K562 (cell line): ENCODE data around the gene RAE1. TPM values are rescaled to one million over a fixed set of nuclear protein-coding genes. Genes with fewer than 3 reads are reported as not detected.

Experiments
- ATAC-seq: fragments of 200-7000 bp; cut with Tn5 transposase; 3 replicates; pipeline ENCODE4 v1.9.1; 2020; ENCODE audit warnings: moderate library complexity
- BruUV-seq: library from RNA; stranded (reverse); fragments of 400-500 nt; replicated peaks from 2 replicates; lab custom pipeline; 2021; lab: Mats Ljungman, UMichigan
- CTCF ChIA-PET: fragments of 300-600 bp; formaldehyde crosslinking; extraction: SDS; loops from one replicate; lab custom pipeline; 2021; ENCODE audit warnings: low intra/inter-chr PET ratio; lab: Yijun Ruan, JAX
- POLR2A ChIA-PET: fragments of 300-600, 350-650 bp; sonication (Branson Sonifier 250); formaldehyde crosslinking; extraction: SDS; loops from one replicate; lab custom pipeline; 2021; ENCODE audit warnings: antibody characterized with exemption, inconsistent platforms; lab: Yijun Ruan, JAX
- DNase-seq, 4 experiments: peaks; one replicate each; pipeline versions ENCODE4 v3.0.0 to v3.0.0-alpha.2; 2011 to 2018; ENCODE audit warnings: low spot score in 3 of 4, mixed read lengths in 3 of 4; ENCODE audit errors: extremely low read depth in 1 of 4
- FAIRE-seq: peaks from 2 replicates; lab custom pipeline; 2011; peaks lifted over from hg19 to GRCh38; lab: Jason Lieb, UNC
- H2AFZ ChIP-seq: 2 replicates; pipeline ENCODE4 v1.6.0; 2011; ENCODE audit warnings: low read depth, low read length, control low read depth, inconsistent platforms
- H3K27ac ChIP-seq: fragments of 200-600 bp; 3 replicates; pipeline ENCODE4 v1.8.0; 2011; ENCODE audit warnings: low read depth, mild to moderate bottlenecking, control low read depth, inconsistent platforms, low read length, moderate library complexity, mixed read lengths; ENCODE audit errors: extremely low read depth
- H3K27me3 ChIP-seq, 2 experiments: fragments of 300-600 bp in 1 of 2; 2 replicates in 1 of 2; 3 replicates in 1 of 2; pipeline versions ENCODE4 v1.6.0 to v1.8.0; 2011; ENCODE audit warnings: inconsistent platforms in 2 of 2, low read length in 2 of 2, mild to moderate bottlenecking in 1 of 2, mixed read lengths in 1 of 2, moderate library complexity in 1 of 2; ENCODE audit not compliant: control insufficient read depth in 2 of 2, insufficient read depth in 2 of 2
- H3K36me3 ChIP-seq: fragments of 300-600 bp; 3 replicates; pipeline ENCODE4 v1.8.0; 2011; ENCODE audit warnings: mild to moderate bottlenecking, low read length, inconsistent platforms; ENCODE audit not compliant: control insufficient read depth, insufficient read depth
- H3K4me1 ChIP-seq, 2 experiments: fragments of 200-600 bp in 1 of 2; replicated peaks in 1 of 2; 2 replicates in 1 of 2; 3 replicates in 1 of 2; pipeline versions ENCODE4 v1.5.1 to v1.8.0; 2011; ENCODE audit warnings: inconsistent platforms in 2 of 2, low read length in 2 of 2, mild to moderate bottlenecking in 1 of 2, mixed read lengths in 1 of 2, moderate library complexity in 1 of 2; ENCODE audit not compliant: control insufficient read depth in 2 of 2, insufficient read depth in 2 of 2
- H3K4me2 ChIP-seq: 2 replicates; pipeline ENCODE4 v1.6.1; 2011; ENCODE audit warnings: low read length, control low read depth, inconsistent platforms, mixed read lengths; ENCODE audit not compliant: insufficient read depth
- H3K4me3 ChIP-seq: fragments of 200-600 bp; sonication (generic), shearing (Covaris generic); 2 replicates; pipeline ENCODE4 v1.5.1; 2016; ENCODE audit warnings: control low read depth, inconsistent platforms
- H3K79me2 ChIP-seq: fragments of 200-600 bp; 3 replicates; pipeline ENCODE4 v1.8.0; 2011; ENCODE audit warnings: low read length, inconsistent platforms; ENCODE audit not compliant: control insufficient read depth, insufficient read depth
- H3K9ac ChIP-seq, 2 experiments: 2 replicates each; pipeline versions ENCODE4 v1.6.0 to v1.6.1; 2011; ENCODE audit warnings: low read depth in 2 of 2, low read length in 2 of 2, control low read depth in 1 of 2, inconsistent platforms in 1 of 2, mild to moderate bottlenecking in 1 of 2, mixed read lengths in 1 of 2; ENCODE audit not compliant: insufficient read depth in 1 of 2
- H3K9me1 ChIP-seq: one replicate; pipeline ENCODE4 v1.6.0; 2011; ENCODE audit warnings: inconsistent platforms, mild to moderate bottlenecking, low read length, moderate library complexity; ENCODE audit not compliant: control insufficient read depth, insufficient read depth
- H3K9me3 ChIP-seq: replicated peaks from 2 replicates; pipeline ENCODE4 v1.5.1; 2011; ENCODE audit warnings: low read depth, low read length, inconsistent platforms; ENCODE audit not compliant: control insufficient read depth, insufficient read depth
- H4K20me1 ChIP-seq: replicated peaks from 2 replicates; pipeline ENCODE4 v1.6.1; 2011; ENCODE audit warnings: low read length, inconsistent platforms, mixed read lengths; ENCODE audit not compliant: control insufficient read depth, insufficient read depth
- NR3C1 ChIP-seq: sonication (generic); formaldehyde crosslinking; IDR thresholded peaks from 2 replicates; pipeline ENCODE4 v1.8.1; 2022; ENCODE audit warnings: missing genetic modification reagents
- SMARCA4 ChIP-seq: fragments of 450-650 bp; IDR thresholded peaks from 2 replicates; pipeline ENCODE4 v1.6.1; 2016
- TEAD1 ChIP-seq, 2 experiments: fragments of 450-650 bp in 1 of 2; sonication (generic) in 1 of 2; formaldehyde crosslinking; IDR thresholded peaks; 2 replicates each; pipeline versions ENCODE4 v1.4.0 to v1.8.0; 2020 to 2022; ENCODE audit warnings: mild to moderate bottlenecking in 2 of 2, missing genetic modification reagents in 1 of 2
- ZNF408 ChIP-seq: fragments of 250-450 bp; sonication (Bioruptor Pico); IDR thresholded peaks from 2 replicates; pipeline ENCODE4 v1.4.0; 2020; ENCODE audit warnings: low read depth, mild to moderate bottlenecking, moderate library complexity
- WGBS: fragments of 100-300 bp; shearing (Covaris generic); methylation state at CpG from one replicate; pipeline ENCODE4 v1.1.6; 2016; ENCODE audit warnings: low coverage, mixed read lengths; ENCODE audit not compliant: insufficient coverage; ENCODE audit errors: missing lambda C conversion rate; 5-methylcytosine and 5-hydroxymethylcytosine counted together
- in situ Hi-C: fragments of 300-500 bp; cut with MboI; formaldehyde crosslinking; loops from 4 replicates; pipeline ENCODE4 v1.15.0; 2018; ENCODE audit warnings: inconsistent platforms, mixed read lengths
- intact Hi-C: fragments of 100-400 bp; cut with micrococcal nuclease; formaldehyde crosslinking; loops from 2 replicates; pipeline ENCODE4 v1.14.2; 2022
- polyA plus RNA-seq, 8 experiments: library from polyadenylated mRNA; depleted of rRNA in 4 of 8; stranded (reverse) in 5 of 8; unstranded in 3 of 8; fragments of >200 nt; fragmentation: Nextera tagmentation in 2 of 8; fragmentation: Illumina TruSeq in 1 of 8; extraction: Ambion mirVana in 2 of 8; extraction: Trizol in 1 of 8; gene quantifications; 2 replicates each; pipeline versions ENCODE4 v1.2.1 to v1.2.3, GENCODE V29; 2011 to 2014; ENCODE audit warnings: inconsistent platforms in 1 of 8, missing spikeins in 1 of 8
- total RNA-seq, 7 experiments: library from RNA; depleted of rRNA in 6 of 7; stranded (reverse); fragments of >200 nt in 6 of 7; fragmentation: Illumina TruSeq in 2 of 7; extraction: Trizol in 2 of 7; gene quantifications; 2 replicates each; pipeline versions ENCODE4 v1.2.1 to v1.2.3, GENCODE V29; 2011 to 2021; ENCODE audit warnings: low replicate concordance in 1 of 7
- TF ChIP-seq, protein P1 (sequence below), 2 experiments: fragments of 200-800 bp in 1 of 2; sonication (Bioruptor generic) in 1 of 2; sonication (generic) in 1 of 2; formaldehyde crosslinking in 1 of 2; IDR thresholded peaks in 1 of 2; conservative IDR thresholded peaks in 1 of 2; 2 replicates each; pipeline versions ENCODE4 v1.5.0 to v1.6.1; 2016 to 2020; ENCODE audit warnings: missing compliant biosample characterization in 1 of 2, missing genetic modification characterization in 1 of 2, missing genetic modification reagents in 1 of 2
- TF ChIP-seq, protein P2 (sequence below): fragments of 250-450 bp; sonication (Bioruptor Pico); IDR thresholded peaks from 2 replicates; pipeline ENCODE4 v1.5.0; 2021; ENCODE audit warnings: mild to moderate bottlenecking, moderate library complexity

Gene RAE1
- total and polyA plus RNA-seq, 9 of the 15 experiments (the other 6 are each of a cell fraction or from before 2014, with no cell fraction given) = 33.7 to 248 (median 77.7) TPM

DNA sequence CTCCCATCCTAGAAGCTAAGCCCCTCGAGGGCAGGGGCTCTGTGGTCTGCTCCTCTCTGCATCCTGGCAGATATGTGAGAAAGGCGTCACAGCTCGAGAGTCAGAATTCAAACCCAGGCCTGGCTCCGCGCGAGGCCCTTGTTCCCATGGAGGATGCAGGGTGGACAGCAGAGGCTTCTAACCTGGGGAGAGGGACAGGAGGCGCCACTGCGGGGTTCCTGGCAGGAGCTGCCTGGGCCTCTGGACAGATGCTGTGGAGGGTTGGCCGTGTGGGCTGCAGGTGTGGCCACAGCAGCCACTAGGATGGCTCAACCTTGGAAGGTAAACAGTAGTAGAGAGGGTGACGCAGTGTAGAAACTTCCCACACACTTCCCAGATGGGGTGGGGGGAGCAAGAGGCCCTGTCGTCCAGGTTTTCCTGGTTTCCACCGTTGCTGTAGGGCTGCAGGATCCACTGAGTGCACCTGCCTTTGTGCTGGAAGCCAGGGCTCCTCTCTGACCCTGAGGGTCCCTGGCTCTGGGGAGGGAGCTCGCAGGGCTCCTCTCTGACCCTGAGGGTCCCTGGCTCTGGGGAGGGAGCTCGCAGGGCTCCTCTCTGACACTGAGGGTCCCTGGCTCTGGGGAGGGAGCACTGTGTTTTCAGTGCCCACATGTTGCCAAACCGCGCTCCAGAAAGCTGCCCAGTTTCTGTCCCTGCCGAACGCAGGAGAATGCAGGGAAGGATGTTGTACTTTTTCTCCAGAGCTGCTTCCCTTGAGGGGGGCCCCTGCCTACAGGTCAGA is 54.4 kb downstream of the RAE1 start:
- Histone ChIP-seq H3K9me3 (no peaks in the 10 kb centered on the region), H3K79me2 (peaks cover 24% of the 10 kb centered on the region), H3K4me3 (no peak overlapping the region), H3K27ac (no peak overlapping the region), H3K4me1 (peaks cover 24 to 63% of the 10 kb centered on the region in 2 experiments), H3K36me3 (peaks cover 89% of the 10 kb centered on the region; the same call in 2 of the 3 replicates), H3K9me1 (peaks cover 3% of the 10 kb centered on the region), H2AFZ (no peak overlapping the region), H3K4me2 (no peak overlapping the region), H4K20me1 (peaks cover 25% of the 10 kb centered on the region), H3K9ac (peak overlapping the region in 1 of 2 experiments; percentile 56; a peak in 1 of 4 replicates), H3K27me3 (no peaks in the 10 kb centered on the region)
- 93% methylated on average over 16 of the region's 18 CpGs for WGBS
- in situ Hi-C loops (no loop called here), intact Hi-C loops (no loop called here)
- TF ChIP-seq SMARCA4 (no peak), TEAD1 (CRISPR knock-in tag; IDR thresholded peaks at IDR 0.05) (no peak), NR3C1 (CRISPR knock-in tag) (no peak), ZNF408 (CRISPR knock-in tag) (no peak)
- TF ChIP-seq, protein P1, sequence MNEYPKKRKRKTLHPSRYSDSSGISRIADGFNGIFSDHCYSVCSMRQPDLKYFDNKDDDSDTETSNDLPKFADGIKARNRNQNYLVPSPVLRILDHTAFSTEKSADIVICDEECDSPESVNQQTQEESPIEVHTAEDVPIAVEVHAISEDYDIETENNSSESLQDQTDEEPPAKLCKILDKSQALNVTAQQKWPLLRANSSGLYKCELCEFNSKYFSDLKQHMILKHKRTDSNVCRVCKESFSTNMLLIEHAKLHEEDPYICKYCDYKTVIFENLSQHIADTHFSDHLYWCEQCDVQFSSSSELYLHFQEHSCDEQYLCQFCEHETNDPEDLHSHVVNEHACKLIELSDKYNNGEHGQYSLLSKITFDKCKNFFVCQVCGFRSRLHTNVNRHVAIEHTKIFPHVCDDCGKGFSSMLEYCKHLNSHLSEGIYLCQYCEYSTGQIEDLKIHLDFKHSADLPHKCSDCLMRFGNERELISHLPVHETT (CRISPR knock-in tag; conservative IDR thresholded peaks at IDR 0.05 in 1 of 2, IDR thresholded peaks at IDR 0.05 in 1 of 2) = no peak
- TF ChIP-seq, protein P2, sequence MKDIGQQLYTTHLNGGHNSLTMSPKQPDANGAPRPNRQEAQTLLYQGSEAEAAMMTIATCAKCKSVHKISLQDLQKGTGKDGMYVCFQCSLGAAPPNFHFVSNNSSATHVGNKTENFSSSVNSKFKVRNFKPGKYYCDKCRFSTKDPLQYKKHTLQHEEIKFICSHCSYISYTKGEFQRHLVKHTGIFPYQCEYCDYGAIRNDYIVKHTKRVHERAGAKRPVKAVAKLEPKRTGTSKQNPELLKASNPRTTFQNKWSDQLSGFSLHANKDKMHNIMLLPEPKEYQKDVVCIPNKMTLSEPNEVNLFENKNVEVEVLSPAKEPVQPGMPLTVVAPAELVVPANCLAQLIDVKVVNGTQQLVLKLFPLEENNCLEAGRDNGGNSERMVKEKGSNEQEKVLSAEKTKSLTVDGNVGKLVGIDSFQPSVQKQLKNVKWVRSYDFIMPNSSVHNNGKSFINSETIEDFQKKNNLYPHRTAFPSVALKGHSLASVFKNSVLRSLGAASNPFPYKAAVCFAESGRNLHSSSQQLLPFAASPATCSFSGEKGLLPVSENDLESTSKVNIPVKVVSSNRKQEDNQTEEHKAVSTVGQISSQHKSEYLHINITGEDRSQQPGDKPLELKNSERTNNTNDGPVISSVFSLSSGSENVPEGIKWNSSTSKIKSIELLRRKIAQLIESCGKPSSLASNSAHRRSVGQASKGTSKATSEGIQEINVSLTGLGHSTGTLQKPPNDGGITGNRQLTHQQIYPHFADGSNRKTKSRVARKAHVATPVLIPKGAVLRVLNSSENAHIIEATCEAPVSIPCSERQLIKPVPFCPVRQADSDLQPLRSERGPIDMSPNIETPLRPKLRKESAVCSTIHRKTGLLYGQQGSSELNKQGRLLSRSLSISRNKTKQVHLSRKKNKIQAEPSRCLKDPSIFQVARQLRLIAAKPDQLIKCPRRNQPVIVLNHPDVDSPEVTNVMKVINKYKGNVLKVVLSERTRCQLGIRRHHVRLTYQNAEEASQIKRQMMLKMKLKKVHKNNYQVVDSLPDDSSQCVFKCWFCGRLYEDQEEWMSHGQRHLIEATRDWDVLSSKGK (CRISPR knock-in tag) = no peak
- ATAC-seq = no peak
- POLR2A ChIA-PET = interaction anchor here (0.6 to 2.9 kb wide), 6 partner anchors 7 to 36 kb away, joined by 3 to 8 read pairs (median 6); no protein-coding TSS in a partner anchor
- CTCF ChIA-PET = no interaction called here
- FAIRE-seq = no peak
- no TSS peak for BruUV-seq
- no peak for DNase-seq
